ENCODE data around the gene SYN1. TPM values are rescaled to one million over a fixed set of nuclear protein-coding genes. Genes with fewer than 3 reads are reported as not detected.

SYN1 gene
- total RNA-seq, 1 donor from 2014 or later: 0.44 TPM

DNA sequence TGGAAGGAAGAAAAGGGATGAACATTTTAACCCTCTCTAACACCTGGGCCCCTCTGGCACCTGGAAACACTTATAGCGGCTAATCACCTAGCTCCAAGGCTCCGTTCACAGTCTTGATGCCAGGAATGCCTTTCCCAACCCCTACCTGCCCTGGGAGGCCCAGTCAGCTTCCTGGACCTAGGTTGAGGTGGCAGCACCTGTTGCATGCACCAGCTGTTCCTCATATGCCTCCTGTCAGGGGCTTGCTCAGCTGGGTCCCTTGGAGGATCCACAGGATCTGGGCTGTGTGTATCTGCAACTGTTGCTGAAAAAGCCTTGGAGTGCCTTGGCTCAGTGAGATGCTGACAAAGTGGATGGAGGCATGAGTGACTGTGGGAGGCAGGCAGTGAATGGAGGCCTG lies 5.7 kb upstream of the SYN1 start:
- Histone ChIP-seq H3K4me1 (no peaks in the 10 kb centered on the region), H3K36me3 (no peaks in the 10 kb centered on the region), H3K4me3 (no peak overlapping the region), H3K9me3 (no peaks in the 10 kb centered on the region), H3K27ac (no peak overlapping the region), H3K27me3 (ENCODE audit: low read depth) (no peaks in the 10 kb centered on the region)
- DNase-seq (no peak), ATAC-seq (no peak)
- TF ChIP-seq, protein P1, sequence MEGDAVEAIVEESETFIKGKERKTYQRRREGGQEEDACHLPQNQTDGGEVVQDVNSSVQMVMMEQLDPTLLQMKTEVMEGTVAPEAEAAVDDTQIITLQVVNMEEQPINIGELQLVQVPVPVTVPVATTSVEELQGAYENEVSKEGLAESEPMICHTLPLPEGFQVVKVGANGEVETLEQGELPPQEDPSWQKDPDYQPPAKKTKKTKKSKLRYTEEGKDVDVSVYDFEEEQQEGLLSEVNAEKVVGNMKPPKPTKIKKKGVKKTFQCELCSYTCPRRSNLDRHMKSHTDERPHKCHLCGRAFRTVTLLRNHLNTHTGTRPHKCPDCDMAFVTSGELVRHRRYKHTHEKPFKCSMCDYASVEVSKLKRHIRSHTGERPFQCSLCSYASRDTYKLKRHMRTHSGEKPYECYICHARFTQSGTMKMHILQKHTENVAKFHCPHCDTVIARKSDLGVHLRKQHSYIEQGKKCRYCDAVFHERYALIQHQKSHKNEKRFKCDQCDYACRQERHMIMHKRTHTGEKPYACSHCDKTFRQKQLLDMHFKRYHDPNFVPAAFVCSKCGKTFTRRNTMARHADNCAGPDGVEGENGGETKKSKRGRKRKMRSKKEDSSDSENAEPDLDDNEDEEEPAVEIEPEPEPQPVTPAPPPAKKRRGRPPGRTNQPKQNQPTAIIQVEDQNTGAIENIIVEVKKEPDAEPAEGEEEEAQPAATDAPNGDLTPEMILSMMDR (IDR thresholded peaks at IDR 0.05): no peak
- intact Hi-C loops (cut with DNase I): no loop called here

DNA sequence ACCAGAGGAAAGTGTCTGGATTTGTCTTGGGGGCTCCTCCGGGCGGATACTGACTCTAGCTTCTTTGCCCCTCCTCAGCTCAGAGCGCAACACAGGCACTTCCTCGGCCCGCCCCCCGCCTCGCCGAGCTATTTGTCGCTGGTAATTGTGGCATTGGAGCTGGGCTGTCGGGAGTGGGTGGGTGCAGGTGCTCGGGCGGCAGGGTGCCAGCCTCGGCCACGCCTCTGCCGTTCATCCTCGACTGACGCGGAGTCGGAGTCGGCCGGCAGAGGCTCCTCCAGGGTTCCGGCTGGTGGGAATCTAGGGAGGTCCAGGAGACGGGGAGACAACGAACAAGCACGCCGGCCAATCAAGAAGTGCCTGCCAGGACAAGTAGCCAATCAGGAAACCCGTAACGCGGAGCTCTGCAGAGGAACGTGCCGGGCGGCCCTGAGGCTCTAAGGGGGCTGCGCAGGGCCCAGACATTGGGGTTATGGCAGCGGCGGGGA lies 3.9 kb upstream of the SYN1 start:
- no peaks in the 10 kb centered on the region for H3K9me3 ChIP-seq
- peak overlapping the region; percentile 28 for H3K4me3 ChIP-seq
- TF ChIP-seq, protein P1 (IDR thresholded peaks at IDR 0.05): no peak
- intact Hi-C loops (cut with DNase I): no loop called here
- peak; percentile 54 for DNase-seq
- no peaks in the 10 kb centered on the region for H3K4me1 ChIP-seq
- H3K36me3 ChIP-seq: no peaks in the 10 kb centered on the region
- no peaks in the 10 kb centered on the region for H3K27me3 ChIP-seq (ENCODE audit: low read depth)
- ATAC-seq: peak; percentile 18 to 27
- H3K27ac ChIP-seq: no peak overlapping the region

DNA sequence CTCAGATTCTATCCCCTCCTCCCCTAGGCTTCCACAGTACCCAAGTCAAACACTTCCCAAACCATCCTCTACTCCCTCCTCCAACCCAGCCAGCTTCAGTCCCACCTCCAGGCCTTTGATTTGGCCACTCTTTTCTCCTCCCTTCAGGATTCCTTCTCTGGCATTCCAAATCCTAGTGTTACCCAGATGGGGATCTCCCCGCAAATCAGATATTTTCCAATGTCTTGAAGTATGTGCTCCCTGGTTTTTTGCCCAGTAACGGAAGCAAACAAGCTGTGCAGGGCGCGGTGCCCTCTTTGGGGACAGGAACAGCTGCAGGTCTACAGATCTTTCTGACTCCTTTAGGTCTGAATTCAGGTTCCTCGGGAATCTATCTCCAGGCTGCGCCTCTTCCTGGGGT lies 2.2 kb upstream of the SYN1 start:
- DNase-seq: no peak

DNA sequence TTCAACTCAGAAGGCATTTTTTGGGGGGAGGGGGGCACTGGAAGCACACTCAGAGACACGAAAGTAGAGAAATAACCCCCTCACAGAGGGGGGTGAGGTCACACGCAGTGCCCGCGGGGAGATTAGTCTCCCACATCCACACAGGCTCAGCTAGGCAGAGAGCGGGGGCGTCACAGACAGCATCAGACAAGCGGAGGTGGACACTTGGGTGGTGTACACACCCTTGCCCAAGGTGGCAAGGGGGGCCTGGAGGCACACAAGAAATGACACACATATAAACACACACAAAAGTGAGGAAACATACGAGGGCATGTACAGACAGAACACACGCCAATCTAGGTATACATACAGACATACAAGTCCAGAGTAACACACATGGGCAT lies 637 bp upstream of the SYN1 start:
- DNase-seq (no peak), ATAC-seq (no peak)
- Histone ChIP-seq H3K4me3 (no peak overlapping the region), H3K4me1 (no peaks in the 10 kb centered on the region), H3K9me3 (no peaks in the 10 kb centered on the region), H3K27me3 (ENCODE audit: low read depth) (no peaks in the 10 kb centered on the region), H3K27ac (no peak overlapping the region), H3K36me3 (no peaks in the 10 kb centered on the region)
- TF ChIP-seq, protein P1 (IDR thresholded peaks at IDR 0.05): no peak
- intact Hi-C loops (cut with DNase I): no loop called here

More for the DNA sequence above, 2.2 kb upstream of the SYN1 start:
- H3K4me1 ChIP-seq: no peaks in the 10 kb centered on the region
- H3K9me3 ChIP-seq: no peaks in the 10 kb centered on the region
- no peak for ATAC-seq
- H3K27ac ChIP-seq: no peak overlapping the region
- TF ChIP-seq, protein P1 (IDR thresholded peaks at IDR 0.05): no peak
- H3K36me3 ChIP-seq: no peaks in the 10 kb centered on the region
- intact Hi-C loops (cut with DNase I): no loop called here
- no peak overlapping the region for H3K4me3 ChIP-seq
- no peaks in the 10 kb centered on the region for H3K27me3 ChIP-seq (ENCODE audit: low read depth)

DNA sequence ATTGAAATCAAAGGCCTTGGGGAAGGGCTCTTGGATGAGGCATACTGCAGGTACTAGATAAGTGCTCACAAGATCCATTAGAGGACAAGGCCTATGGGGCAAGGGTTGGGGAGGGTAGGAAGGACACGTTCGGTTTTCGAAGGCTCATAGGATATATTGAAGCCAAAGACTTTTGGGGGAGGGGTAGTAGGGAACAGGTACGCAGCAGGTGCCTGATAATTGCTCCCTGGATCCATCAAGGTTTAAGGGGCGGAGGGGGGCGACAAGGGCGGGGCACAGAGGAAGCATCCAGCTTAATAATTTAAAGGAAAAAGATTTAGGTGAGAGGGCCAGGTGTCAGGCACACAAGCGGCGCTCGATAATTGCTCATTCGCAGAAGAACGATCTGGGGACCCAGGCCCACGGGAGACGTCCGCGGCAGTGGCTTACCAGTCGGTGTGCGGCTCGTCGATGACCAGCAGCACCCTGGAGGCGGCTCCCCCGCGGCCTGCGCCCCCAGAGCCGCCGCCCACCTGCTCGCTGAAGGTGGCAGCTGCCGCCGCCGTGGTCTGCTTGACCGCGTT lies 653 bp downstream of the SYN1 start:
- H3K27ac ChIP-seq: no peak overlapping the region
- ATAC-seq (peak in 1 of 2 donors; percentile 4), DNase-seq (no peak)
- intact Hi-C loops (cut with DNase I): no loop called here
- H3K9me3 ChIP-seq: no peaks in the 10 kb centered on the region
- no peaks in the 10 kb centered on the region for H3K36me3 ChIP-seq
- TF ChIP-seq, protein P1 (IDR thresholded peaks at IDR 0.05): no peak
- no peak overlapping the region for H3K4me3 ChIP-seq
- H3K4me1 ChIP-seq: no peaks in the 10 kb centered on the region
- no peaks in the 10 kb centered on the region for H3K27me3 ChIP-seq (ENCODE audit: low read depth)
